OCI-LY3 (cell line): ENCODE results near the gene ACOT9.

Experiments
- H2AFZ ChIP-seq: fragments of 200-600, 300-600 bp; shearing (Covaris generic); 2 replicates; pipeline ENCODE4 v1.6.0; 2014; ENCODE audit warnings: antibody characterized with exemption, low read depth, low read length
- H3K27ac ChIP-seq: fragments of 200-600, 300-600 bp; sonication (generic); 2 replicates; pipeline ENCODE4 v1.5.1; 2014; ENCODE audit warnings: mild to moderate bottlenecking, low read length, moderate library complexity, mixed read lengths
- H3K27me3 ChIP-seq: fragments of 200-600, 300-600 bp; sonication (generic); 2 replicates; pipeline ENCODE4 v1.6.1; 2014; ENCODE audit warnings: low read depth, low read length, mixed read lengths
- H3K36me3 ChIP-seq: fragments of 200-600, 300-600 bp; sonication (generic); replicated peaks from 2 replicates; pipeline ENCODE3; 2014; ENCODE audit warnings: low read depth, low read length, mixed read lengths
- H3K4me1 ChIP-seq: fragments of 300-600, 200-600 bp; sonication (generic); 2 replicates; pipeline ENCODE4 v1.6.1; 2014; ENCODE audit warnings: low read length, mixed read lengths
- H3K4me2 ChIP-seq: fragments of 200-600, 300-600 bp; sonication (generic); 2 replicates; pipeline ENCODE4 v1.6.1; 2014; ENCODE audit warnings: low read length, mixed read lengths
- H3K4me3 ChIP-seq: fragments of 300-600, 200-600 bp; sonication (generic); 2 replicates; pipeline ENCODE4 v1.5.1; 2014; ENCODE audit warnings: antibody characterized with exemption, mild to moderate bottlenecking, low read length, moderate library complexity
- H3K79me2 ChIP-seq: fragments of 300-600, 200-600 bp; shearing (Covaris generic); 2 replicates; pipeline ENCODE4 v1.6.1; 2014; ENCODE audit warnings: mild to moderate bottlenecking, low read length, mixed read lengths
- H3K9ac ChIP-seq: fragments of 300-600, 200-600 bp; shearing (Covaris generic); 2 replicates; pipeline ENCODE4 v1.6.0; 2014; ENCODE audit warnings: mild to moderate bottlenecking, low read length, moderate library complexity
- H3K9me3 ChIP-seq: fragments of 200-600, 300-600 bp; shearing (Covaris generic); 2 replicates; pipeline ENCODE4 v1.6.1; 2014; ENCODE audit warnings: low read length, mixed read lengths; ENCODE audit not compliant: insufficient read depth
- H4K20me1 ChIP-seq: fragments of 200-600, 300-600 bp; sonication (generic); 2 replicates; pipeline ENCODE4 v1.6.1; 2016; ENCODE audit warnings: low read length, mixed read lengths; ENCODE audit not compliant: insufficient read depth
- EZH2phosphoT487 ChIP-seq: fragments of 200-600 bp; shearing (Covaris generic); IDR thresholded peaks from 2 replicates; pipeline ENCODE4 v1.6.1; 2018; ENCODE audit warnings: antibody characterized with exemption, mixed run types, low read depth
- TF ChIP-seq, protein P1 (sequence below): fragments of 200-600, 300-600 bp; sonication (generic); IDR thresholded peaks from 2 replicates; pipeline ENCODE4 v1.5.1; 2014; ENCODE audit warnings: antibody characterized with exemption, low read length, low read depth

The ACOT9 gene

DNA sequence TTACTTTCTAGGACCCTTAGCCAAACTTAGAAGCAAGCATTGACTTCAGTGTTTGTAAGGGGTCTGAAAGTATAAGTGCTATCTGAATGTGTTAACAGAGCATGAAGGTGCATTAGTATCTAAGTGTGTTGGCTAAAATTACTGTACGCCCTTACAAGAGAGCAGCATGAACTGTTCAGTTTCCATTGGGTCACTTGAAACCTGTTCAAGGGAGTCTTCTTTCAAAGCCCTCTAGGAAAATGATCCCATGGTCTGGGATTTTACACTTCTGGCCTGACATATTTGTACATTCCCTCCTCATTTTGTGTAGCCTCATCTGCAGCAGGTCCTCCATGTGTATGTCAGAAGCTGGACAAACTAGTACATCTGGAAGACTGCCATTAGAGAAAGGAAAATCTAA, 72.5 kb downstream of the ACOT9 start:
- Histone ChIP-seq H3K9ac (no peak overlapping the region), H3K4me3 (no peak overlapping the region), H2AFZ (no peak overlapping the region), H3K27ac (no peak overlapping the region), H3K4me2 (no peak overlapping the region), H3K27me3 (no peaks in the 10 kb centered on the region), H3K9me3 (no peaks in the 10 kb centered on the region), H3K4me1 (peaks cover 20% of the 10 kb centered on the region), H3K36me3 (peaks cover 23% of the 10 kb centered on the region), H3K79me2 (peaks cover 57% of the 10 kb centered on the region), H4K20me1 (0 out of 2 replicates have a peak, but pooled peaks cover 7% of the 10 kb centered on the region)
- no peak for TF ChIP-seq EZH2phosphoT487
- TF ChIP-seq, protein P1, sequence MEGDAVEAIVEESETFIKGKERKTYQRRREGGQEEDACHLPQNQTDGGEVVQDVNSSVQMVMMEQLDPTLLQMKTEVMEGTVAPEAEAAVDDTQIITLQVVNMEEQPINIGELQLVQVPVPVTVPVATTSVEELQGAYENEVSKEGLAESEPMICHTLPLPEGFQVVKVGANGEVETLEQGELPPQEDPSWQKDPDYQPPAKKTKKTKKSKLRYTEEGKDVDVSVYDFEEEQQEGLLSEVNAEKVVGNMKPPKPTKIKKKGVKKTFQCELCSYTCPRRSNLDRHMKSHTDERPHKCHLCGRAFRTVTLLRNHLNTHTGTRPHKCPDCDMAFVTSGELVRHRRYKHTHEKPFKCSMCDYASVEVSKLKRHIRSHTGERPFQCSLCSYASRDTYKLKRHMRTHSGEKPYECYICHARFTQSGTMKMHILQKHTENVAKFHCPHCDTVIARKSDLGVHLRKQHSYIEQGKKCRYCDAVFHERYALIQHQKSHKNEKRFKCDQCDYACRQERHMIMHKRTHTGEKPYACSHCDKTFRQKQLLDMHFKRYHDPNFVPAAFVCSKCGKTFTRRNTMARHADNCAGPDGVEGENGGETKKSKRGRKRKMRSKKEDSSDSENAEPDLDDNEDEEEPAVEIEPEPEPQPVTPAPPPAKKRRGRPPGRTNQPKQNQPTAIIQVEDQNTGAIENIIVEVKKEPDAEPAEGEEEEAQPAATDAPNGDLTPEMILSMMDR, result no peak

- 0 out of 2 replicates have a peak, but pooled peaks cover 7% of the 10 kb centered on the region for H4K20me1 ChIP-seq
- H3K36me3 ChIP-seq, result peaks cover 19% of the 10 kb centered on the region
- peaks cover 53% of the 10 kb centered on the region for H3K79me2 ChIP-seq
- H3K4me1 ChIP-seq, result peaks cover 31% of the 10 kb centered on the region
- H3K9ac ChIP-seq, result peak overlapping the region; percentile 98
- no peaks in the 10 kb centered on the region for H3K27me3 ChIP-seq
- H2AFZ ChIP-seq, result no peak overlapping the region
- H3K4me2 ChIP-seq, result peak overlapping the region; percentile 87
- H3K27ac ChIP-seq, result peak overlapping the region; percentile 90
- H3K4me3 ChIP-seq, result peak overlapping the region; percentile 97
- no peak for TF ChIP-seq EZH2phosphoT487
- TF ChIP-seq, protein P1, result no peak
- no peaks in the 10 kb centered on the region for H3K9me3 ChIP-seq
Observed at GRCh38 chrX:23668335-23668734, 74.7 kb downstream of the ACOT9 start.

DNA sequence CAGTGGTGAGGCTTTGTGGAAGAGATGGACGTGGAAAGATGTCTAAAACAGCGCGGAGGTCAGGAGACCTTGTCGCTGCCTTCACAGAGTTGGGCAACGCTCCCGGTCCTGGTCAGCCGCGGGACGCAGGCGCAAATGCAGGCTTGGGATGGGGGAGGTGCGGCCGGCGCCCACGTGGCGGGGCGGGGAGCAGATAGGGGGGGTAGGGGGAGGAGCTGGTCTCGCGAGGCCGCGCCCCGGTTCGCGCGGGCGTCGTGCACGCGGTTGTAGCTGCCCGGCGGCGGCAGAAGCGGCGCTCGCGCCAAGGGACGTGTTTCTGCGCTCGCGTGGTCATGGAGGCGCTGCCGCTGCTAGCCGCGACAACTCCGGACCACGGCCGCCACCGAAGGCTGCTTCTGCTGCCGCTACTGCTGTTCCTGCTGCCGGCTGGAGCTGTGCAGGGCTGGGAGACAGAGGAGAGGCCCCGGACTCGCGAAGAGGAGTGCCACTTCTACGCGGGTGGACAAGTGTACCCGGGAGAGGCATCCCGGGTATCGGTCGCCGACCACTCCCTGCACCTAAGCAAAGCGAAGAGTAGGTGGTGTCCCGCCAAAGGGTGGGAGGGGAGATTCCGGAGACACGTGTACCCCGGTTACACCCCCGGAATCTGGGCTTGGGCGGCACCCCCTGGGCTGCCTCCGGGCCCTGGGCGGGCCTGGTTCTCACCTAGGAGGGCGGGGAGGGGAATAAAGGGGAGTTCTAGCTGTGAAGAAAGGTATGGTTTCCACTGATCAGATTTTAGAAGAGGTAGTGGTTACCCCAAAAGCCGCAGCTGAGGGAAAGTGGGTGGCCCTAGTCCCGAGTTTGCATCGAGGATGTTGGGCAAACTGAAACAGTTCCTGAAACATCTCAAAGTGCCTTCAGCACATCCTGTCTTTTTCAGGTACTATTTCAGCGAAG, 75.6 kb downstream of the ACOT9 start, which contains the start of gene PRDX4:
Gene PRDX4, plus strand, starts transcription at position 255 of the 939 bp plus-strand sequence. Its CDS starts 78 bp downstream, at position 333.
- Histone ChIP-seq H3K36me3 (peaks cover 15% of the 10 kb centered on the region), H3K4me3 (peak within 1 kb of the TSS; percentile 97), H4K20me1 (0 out of 2 replicates have a peak, but pooled peaks cover 7% of the 10 kb centered on the region), H3K9ac (peak within 1 kb of the TSS; percentile 98), H3K27me3 (no peaks in the 10 kb centered on the region), H3K4me1 (peaks cover 39% of the 10 kb centered on the region), H3K27ac (peak within 1 kb of the TSS; percentile 90), H3K9me3 (no peaks in the 10 kb centered on the region), H3K4me2 (peak within 1 kb of the TSS; percentile 94), H2AFZ (peak within 1 kb of the TSS; percentile 67; the same call in 1 of the 2 replicates), H3K79me2 (peaks cover 51% of the 10 kb centered on the region)
- TF ChIP-seq, protein P1, result no peak
- TF ChIP-seq EZH2phosphoT487, result no peak

- Histone ChIP-seq H3K79me2 (peaks cover 39% of the 10 kb centered on the region), H3K4me2 (peak overlapping the region; percentile 94), H3K27ac (peak overlapping the region; percentile 68), H3K9ac (no peak overlapping the region; the same call in 1 of the 2 replicates), H2AFZ (no peak overlapping the region), H3K4me1 (peaks cover 52% of the 10 kb centered on the region), H3K4me3 (peak overlapping the region; percentile 97; the same call in 1 of the 2 replicates), H3K27me3 (no peaks in the 10 kb centered on the region), H3K36me3 (peaks cover 5% of the 10 kb centered on the region), H3K9me3 (no peaks in the 10 kb centered on the region), H4K20me1 (0 out of 2 replicates have a peak, but pooled peaks cover 7% of the 10 kb centered on the region)
- TF ChIP-seq EZH2phosphoT487, result no peak
- TF ChIP-seq, protein P1, result no peak
Observed at GRCh38 chrX:23666282-23666681, 76.8 kb downstream of the ACOT9 start.
